ENCODE results near the gene RMND5A.
"Not testable (repeated sequence)": the region's sequence is repeated elsewhere in the genome, so short reads cannot be mapped to it uniquely, and the experiment has no call there.

RMND5A gene

GRCh38 chr2:86719263-86719636, 841 bp upstream of the RMND5A start:
- not testable (repeated sequence) for H3K36me3 ChIP-seq (ENCODE audit: control insufficient read depth, insufficient read depth, low read length); H3K4me1 ChIP-seq (ENCODE audit: control insufficient read depth, insufficient read depth, low read length); H3K27me3 ChIP-seq (ENCODE audit: control insufficient read depth, insufficient read depth, low read length); H3K27ac ChIP-seq (ENCODE audit: low read depth, low read length); H3K9me3 ChIP-seq (ENCODE audit: control insufficient read depth, insufficient read depth, low read length)
- Histone ChIP-seq H3K4me3 (ENCODE audit: low read depth, low read length) (peak overlapping the region; percentile 74), H3K9ac (ENCODE audit: low read depth, low read length) (peak overlapping the region; percentile 55; the same call in 1 of the 2 replicates)

- not testable (repeated sequence) for H3K36me3 ChIP-seq (ENCODE audit: control insufficient read depth, insufficient read depth, low read length); H3K9me3 ChIP-seq (ENCODE audit: control insufficient read depth, insufficient read depth, low read length); H3K4me1 ChIP-seq (ENCODE audit: control insufficient read depth, insufficient read depth, low read length); H3K27me3 ChIP-seq (ENCODE audit: control insufficient read depth, insufficient read depth, low read length)
- Histone ChIP-seq H3K27ac (ENCODE audit: low read depth, low read length) (peak overlapping the region; percentile 82), H3K4me3 (ENCODE audit: low read depth, low read length) (peak overlapping the region; percentile 74), H3K9ac (ENCODE audit: low read depth, low read length) (peak overlapping the region; percentile 81; the same call in 1 of the 2 replicates)
Observed at GRCh38 chr2:86720540-86721320, 639 bp downstream of the RMND5A start.

- not testable (repeated sequence) for H3K27ac ChIP-seq (ENCODE audit: low read depth, low read length); H3K4me3 ChIP-seq (ENCODE audit: low read depth, low read length); H3K9ac ChIP-seq (ENCODE audit: low read depth, low read length); H3K9me3 ChIP-seq (ENCODE audit: control insufficient read depth, insufficient read depth, low read length); H3K4me1 ChIP-seq (ENCODE audit: control insufficient read depth, insufficient read depth, low read length); H3K27me3 ChIP-seq (ENCODE audit: control insufficient read depth, insufficient read depth, low read length); H3K36me3 ChIP-seq (ENCODE audit: control insufficient read depth, insufficient read depth, low read length)
Observed at GRCh38 chr2:86725706-86726105, 5.6 kb downstream of the RMND5A start.

- H3K4me1 ChIP-seq (ENCODE audit: control insufficient read depth, insufficient read depth, low read length); H3K9ac ChIP-seq (ENCODE audit: low read depth, low read length); H3K27ac ChIP-seq (ENCODE audit: low read depth, low read length): not testable (repeated sequence)
Observed at GRCh38 chr2:86732040-86732525, 12.0 kb downstream of the RMND5A start.

GRCh38 chr2:86732837-86733236, 12.7 kb downstream of the RMND5A start:
- H3K27me3 ChIP-seq (ENCODE audit: control insufficient read depth, insufficient read depth, low read length); H3K36me3 ChIP-seq (ENCODE audit: control insufficient read depth, insufficient read depth, low read length); H3K4me1 ChIP-seq (ENCODE audit: control insufficient read depth, insufficient read depth, low read length); H3K27ac ChIP-seq (ENCODE audit: low read depth, low read length); H3K4me3 ChIP-seq (ENCODE audit: low read depth, low read length); H3K9me3 ChIP-seq (ENCODE audit: control insufficient read depth, insufficient read depth, low read length); H3K9ac ChIP-seq (ENCODE audit: low read depth, low read length): not testable (repeated sequence)

More at GRCh38 chr2:86732040-86732525, 12.0 kb downstream of the RMND5A start:
- not testable (repeated sequence) for H3K36me3 ChIP-seq (ENCODE audit: control insufficient read depth, insufficient read depth, low read length); H3K9me3 ChIP-seq (ENCODE audit: control insufficient read depth, insufficient read depth, low read length); H3K27me3 ChIP-seq (ENCODE audit: control insufficient read depth, insufficient read depth, low read length); H3K4me3 ChIP-seq (ENCODE audit: low read depth, low read length)

GRCh38 chr2:86733528-86733927, 13.4 kb downstream of the RMND5A start:
- H3K27ac ChIP-seq (ENCODE audit: low read depth, low read length); H3K36me3 ChIP-seq (ENCODE audit: control insufficient read depth, insufficient read depth, low read length); H3K4me3 ChIP-seq (ENCODE audit: low read depth, low read length); H3K4me1 ChIP-seq (ENCODE audit: control insufficient read depth, insufficient read depth, low read length); H3K9ac ChIP-seq (ENCODE audit: low read depth, low read length); H3K27me3 ChIP-seq (ENCODE audit: control insufficient read depth, insufficient read depth, low read length); H3K9me3 ChIP-seq (ENCODE audit: control insufficient read depth, insufficient read depth, low read length): not testable (repeated sequence)

GRCh38 chr2:86734896-86735295, 14.8 kb downstream of the RMND5A start:
- H3K27me3 ChIP-seq (ENCODE audit: control insufficient read depth, insufficient read depth, low read length); H3K4me3 ChIP-seq (ENCODE audit: low read depth, low read length); H3K36me3 ChIP-seq (ENCODE audit: control insufficient read depth, insufficient read depth, low read length); H3K27ac ChIP-seq (ENCODE audit: low read depth, low read length); H3K9ac ChIP-seq (ENCODE audit: low read depth, low read length); H3K4me1 ChIP-seq (ENCODE audit: control insufficient read depth, insufficient read depth, low read length); H3K9me3 ChIP-seq (ENCODE audit: control insufficient read depth, insufficient read depth, low read length): not testable (repeated sequence)

GRCh38 chr2:86739485-86739884, 19.4 kb downstream of the RMND5A start:
- not testable (repeated sequence) for H3K9me3 ChIP-seq (ENCODE audit: control insufficient read depth, insufficient read depth, low read length); H3K36me3 ChIP-seq (ENCODE audit: control insufficient read depth, insufficient read depth, low read length); H3K9ac ChIP-seq (ENCODE audit: low read depth, low read length); H3K4me1 ChIP-seq (ENCODE audit: control insufficient read depth, insufficient read depth, low read length); H3K4me3 ChIP-seq (ENCODE audit: low read depth, low read length); H3K27ac ChIP-seq (ENCODE audit: low read depth, low read length); H3K27me3 ChIP-seq (ENCODE audit: control insufficient read depth, insufficient read depth, low read length)

- not testable (repeated sequence) for H3K27me3 ChIP-seq (ENCODE audit: control insufficient read depth, insufficient read depth, low read length); H3K9me3 ChIP-seq (ENCODE audit: control insufficient read depth, insufficient read depth, low read length); H3K27ac ChIP-seq (ENCODE audit: low read depth, low read length); H3K36me3 ChIP-seq (ENCODE audit: control insufficient read depth, insufficient read depth, low read length); H3K4me1 ChIP-seq (ENCODE audit: control insufficient read depth, insufficient read depth, low read length); H3K9ac ChIP-seq (ENCODE audit: low read depth, low read length); H3K4me3 ChIP-seq (ENCODE audit: low read depth, low read length)
Observed at GRCh38 chr2:86739889-86740288, 19.8 kb downstream of the RMND5A start.

- not testable (repeated sequence) for H3K9ac ChIP-seq (ENCODE audit: low read depth, low read length); H3K9me3 ChIP-seq (ENCODE audit: control insufficient read depth, insufficient read depth, low read length); H3K27ac ChIP-seq (ENCODE audit: low read depth, low read length); H3K4me1 ChIP-seq (ENCODE audit: control insufficient read depth, insufficient read depth, low read length); H3K36me3 ChIP-seq (ENCODE audit: control insufficient read depth, insufficient read depth, low read length); H3K4me3 ChIP-seq (ENCODE audit: low read depth, low read length); H3K27me3 ChIP-seq (ENCODE audit: control insufficient read depth, insufficient read depth, low read length)
Observed at GRCh38 chr2:86741889-86742498, 21.9 kb downstream of the RMND5A start.

GRCh38 chr2:86744152-86744551, 24.1 kb downstream of the RMND5A start:
- Histone ChIP-seq H3K9ac (ENCODE audit: low read depth, low read length) (no peak overlapping the region), H3K9me3 (ENCODE audit: control insufficient read depth, insufficient read depth, low read length) (no peaks in the 10 kb centered on the region), H3K36me3 (ENCODE audit: control insufficient read depth, insufficient read depth, low read length) (no peaks in the 10 kb centered on the region; the same call in 1 of the 2 replicates), H3K27me3 (ENCODE audit: control insufficient read depth, insufficient read depth, low read length) (no peaks in the 10 kb centered on the region), H3K4me3 (ENCODE audit: low read depth, low read length) (no peak overlapping the region), H3K4me1 (ENCODE audit: control insufficient read depth, insufficient read depth, low read length) (peaks cover 11% of the 10 kb centered on the region), H3K27ac (ENCODE audit: low read depth, low read length) (no peak overlapping the region)

All from HUES48 (cell line).